ENCODE results near the gene NOL11.
A peak's percentile ranks its signal among the peaks of the same experiment; 100 is the strongest.

NOL11 gene

GRCh38 chr17:67713169-67713568 lies 4.6 kb upstream of the NOL11 start:
- H3K4me3 ChIP-seq (ENCODE audit: low read depth, low read length) = no peak overlapping the region
- CTCF ChIA-PET = interaction anchor here (0.6 to 0.9 kb wide), 4 partner anchors 13 to 754 kb away, joined by 3 to 6 read pairs (median 3); no protein-coding TSS in a partner anchor
- TF ChIP-seq, protein P1, sequence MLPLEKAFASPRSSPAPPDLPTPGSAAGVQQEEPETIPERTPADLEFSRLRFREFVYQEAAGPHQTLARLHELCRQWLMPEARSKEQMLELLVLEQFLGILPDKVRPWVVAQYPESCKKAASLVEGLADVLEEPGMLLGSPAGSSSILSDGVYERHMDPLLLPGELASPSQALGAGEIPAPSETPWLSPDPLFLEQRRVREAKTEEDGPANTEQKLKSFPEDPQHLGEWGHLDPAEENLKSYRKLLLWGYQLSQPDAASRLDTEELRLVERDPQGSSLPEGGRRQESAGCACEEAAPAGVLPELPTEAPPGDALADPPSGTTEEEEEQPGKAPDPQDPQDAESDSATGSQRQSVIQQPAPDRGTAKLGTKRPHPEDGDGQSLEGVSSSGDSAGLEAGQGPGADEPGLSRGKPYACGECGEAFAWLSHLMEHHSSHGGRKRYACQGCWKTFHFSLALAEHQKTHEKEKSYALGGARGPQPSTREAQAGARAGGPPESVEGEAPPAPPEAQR (tag by site-specific recombination; IDR thresholded peaks at IDR 0.05) = no peak
- TF ChIP-seq ZNF146 (tag by site-specific recombination; IDR thresholded peaks at IDR 0.05) = peak; percentile 81
- H3K9me3 ChIP-seq (ENCODE audit: control insufficient read depth, insufficient read depth, low read depth, low read length) = no peaks in the 10 kb centered on the region
- peaks cover 8% of the 10 kb centered on the region; the same call in 1 of the 2 replicates for H3K4me1 ChIP-seq (ENCODE audit: control insufficient read depth, insufficient read depth, low read length)
- POLR2A ChIA-PET = interaction anchor here (0.6 to 0.8 kb wide), 4 partner anchors 13 to 253 kb away, joined by 3 to 10 read pairs (median 3); no protein-coding TSS in a partner anchor
- H3K36me3 ChIP-seq (ENCODE audit: control insufficient read depth in 2 of 2, insufficient read depth in 1 of 2, low read length in 2 of 2) = no peaks in the 10 kb centered on the region
- H3K27ac ChIP-seq (ENCODE audit: extremely low read depth, low read depth, low read length) = no peak overlapping the region

GRCh38 chr17:67716405-67716798 lies 1.3 kb upstream of the NOL11 start:
- CTCF ChIA-PET = interaction anchor here (0.6 to 2.1 kb wide), 4 partner anchors 9 to 308 kb away, joined by 4 to 5 read pairs (median 4); no protein-coding TSS in a partner anchor

DNA sequence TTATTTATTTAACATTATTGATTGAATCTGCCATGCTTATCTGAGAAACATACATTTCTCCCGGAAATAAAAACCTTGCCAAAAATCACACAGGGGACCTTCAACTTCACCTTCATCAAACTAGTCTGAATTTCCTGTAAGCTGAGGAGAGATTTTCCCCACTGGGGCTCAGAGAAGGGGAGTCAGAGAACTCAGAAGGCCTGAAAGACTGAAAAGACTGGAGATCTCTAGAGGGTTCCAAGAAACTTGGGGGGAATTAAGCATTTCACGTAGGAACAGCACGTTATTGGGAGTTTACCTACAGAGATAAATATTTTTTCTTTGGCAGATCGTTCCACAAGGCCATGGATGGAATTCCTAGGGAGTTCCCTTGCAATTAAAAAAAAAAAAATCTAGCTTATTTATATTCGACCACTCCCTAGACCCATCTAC lies 528 bp upstream of the NOL11 start:
- ChIA-PET CTCF (interaction anchor here (0.5 to 3.4 kb wide), 23 partner anchors 8 to 1044 kb away, joined by 3 to 18 read pairs (median 4); partner anchors contain the start of gene PSMD12), POLR2A (interaction anchor here (0.6 to 2.0 kb wide), 6 partner anchors 9 to 359 kb away, joined by 3 to 9 read pairs (median 4); partner anchors contain the start of gene PITPNC1)
- Histone ChIP-seq H3K9me3 (ENCODE audit: control insufficient read depth, insufficient read depth, low read depth, low read length) (no peaks in the 10 kb centered on the region), H3K36me3 (ENCODE audit: control insufficient read depth in 2 of 2, insufficient read depth in 1 of 2, low read length in 2 of 2) (peaks cover 26 to 27% of the 10 kb centered on the region in 2 experiments), H3K27ac (ENCODE audit: extremely low read depth, low read depth, low read length) (peak overlapping the region; percentile 46), H3K4me3 (ENCODE audit: low read depth, low read length) (peak overlapping the region; percentile 52), H3K4me1 (ENCODE audit: control insufficient read depth, insufficient read depth, low read length) (peaks cover 12% of the 10 kb centered on the region; the same call in 1 of the 2 replicates)
- TF ChIP-seq ZNF140 (tag by site-specific recombination; IDR thresholded peaks at IDR 0.05) (0 out of 2 replicates have a peak, but pooled peaks have one; percentile 33), REST (tag by site-specific recombination; IDR thresholded peaks at IDR 0.05) (no peak), KLF10 (tag by site-specific recombination; IDR thresholded peaks at IDR 0.05) (no peak), ZNF112 (tag by site-specific recombination; IDR thresholded peaks at IDR 0.05) (no peak), ZNF341 (tag by site-specific recombination; IDR thresholded peaks at IDR 0.05; ENCODE audit: low read depth) (peak; percentile 60; the same call in 1 of the 2 replicates), ZNF175 (tag by site-specific recombination; IDR thresholded peaks at IDR 0.05) (no peak), ZEB2 (tag by site-specific recombination; IDR thresholded peaks at IDR 0.05) (no peak), OVOL3 (tag by site-specific recombination; IDR thresholded peaks at IDR 0.05) (no peak), PRDM4 (tag by site-specific recombination; IDR thresholded peaks at IDR 0.05) (0 out of 2 replicates have a peak, but pooled peaks have one; percentile 8), REPIN1 (tag by site-specific recombination; IDR thresholded peaks at IDR 0.05; ENCODE audit: low read depth) (no peak), ZNF529 (tag by site-specific recombination; IDR thresholded peaks at IDR 0.05; ENCODE audit: insufficient replicate concordance) (no peak), ZNF513 (tag by site-specific recombination; IDR thresholded peaks at IDR 0.05) (peak; percentile 76), ZNF37A (tag by site-specific recombination; IDR thresholded peaks at IDR 0.05) (no peak), ZFP69B (tag by site-specific recombination; IDR thresholded peaks at IDR 0.05) (no peak), ZNF670 (tag by site-specific recombination; IDR thresholded peaks at IDR 0.05; ENCODE audit: low read depth) (no peak), ZNF747 (tag by site-specific recombination; IDR thresholded peaks at IDR 0.05) (no peak), ZNF560 (tag by site-specific recombination; IDR thresholded peaks at IDR 0.05; ENCODE audit: borderline replicate concordance) (no peak)

More at GRCh38 chr17:67716405-67716798, 1.3 kb upstream of the NOL11 start:
- Histone ChIP-seq H3K9me3 (ENCODE audit: control insufficient read depth, insufficient read depth, low read depth, low read length) (no peaks in the 10 kb centered on the region), H3K4me3 (ENCODE audit: low read depth, low read length) (no peak overlapping the region), H3K4me1 (ENCODE audit: control insufficient read depth, insufficient read depth, low read length) (peaks cover 12% of the 10 kb centered on the region; the same call in 1 of the 2 replicates), H3K36me3 (ENCODE audit: control insufficient read depth in 2 of 2, insufficient read depth in 1 of 2, low read length in 2 of 2) (peaks cover 18 to 19% of the 10 kb centered on the region in 2 experiments), H3K27ac (ENCODE audit: extremely low read depth, low read depth, low read length) (no peak overlapping the region)
- POLR2A ChIA-PET = interaction anchor here (0.7 kb wide), 2 partner anchors 251 to 653 kb away, joined by 4 to 6 read pairs; no protein-coding TSS in a partner anchor
- peak; percentile 52; the same call in 1 of the 2 replicates for TF ChIP-seq ZFHX2 (tag by site-specific recombination; conservative IDR thresholded peaks at IDR 0.05)
- TF ChIP-seq EGR2 (tag by site-specific recombination; IDR thresholded peaks at IDR 0.05; ENCODE audit: low read depth) = peak; percentile 41; the same call in 1 of the 2 replicates
- no peak for TF ChIP-seq ZNF658 (tag by site-specific recombination; IDR thresholded peaks at IDR 0.05)
- no peak for TF ChIP-seq TRIM28 (IDR thresholded peaks at IDR 0.05; ENCODE audit: borderline replicate concordance, low read length)
